H9 (cell line): ENCODE data around the gene DOCK10. TPM values are rescaled to one million over a fixed set of nuclear protein-coding genes. Genes with fewer than 3 reads are reported as not detected.

Experiments used
- DNase-seq: peaks from one replicate; pipeline ENCODE4 v3.0.0-alpha.2; 2017
- H2AFZ ChIP-seq: one replicate; pipeline ENCODE4 v1.6.1; 2013; ENCODE audit warnings: mild to moderate bottlenecking, low read length, control low read depth, moderate library complexity
- H2AK5ac ChIP-seq: 2 replicates; pipeline ENCODE4 v1.6.1; 2013; ENCODE audit warnings: low read length, control low read depth, mixed read lengths; ENCODE audit not compliant: insufficient read length
- H2BK120ac ChIP-seq: one replicate; pipeline ENCODE4 v1.6.1; 2013; ENCODE audit warnings: low read depth, mild to moderate bottlenecking, low read length, control low read depth, inconsistent platforms; ENCODE audit not compliant: poor library complexity, severe bottlenecking
- H2BK12ac ChIP-seq: 2 replicates; pipeline ENCODE4 v1.6.1; 2013; ENCODE audit warnings: low read length, control low read depth, mixed read lengths, low read depth; ENCODE audit not compliant: insufficient read length
- H2BK15ac ChIP-seq: 2 replicates; pipeline ENCODE4 v1.6.1; 2013; ENCODE audit warnings: low read depth, low read length, control low read depth
- H2BK20ac ChIP-seq: one replicate; pipeline ENCODE4 v1.6.1; 2013; ENCODE audit warnings: low read depth, mild to moderate bottlenecking, low read length, control low read depth, inconsistent platforms; ENCODE audit not compliant: poor library complexity, severe bottlenecking
- H2BK5ac ChIP-seq: 2 replicates; pipeline ENCODE4 v1.6.1; 2013; ENCODE audit warnings: low read length, control low read depth, mixed read lengths; ENCODE audit not compliant: insufficient read length
- H3K14ac ChIP-seq: 2 replicates; pipeline ENCODE4 v1.6.1; 2013; ENCODE audit warnings: low read length, control low read depth; ENCODE audit not compliant: insufficient read depth
- H3K18ac ChIP-seq: 2 replicates; pipeline ENCODE4 v1.6.1; 2013; ENCODE audit warnings: low read depth, mild to moderate bottlenecking, mixed read lengths, low read length, control low read depth; ENCODE audit not compliant: insufficient read length
- H3K23ac ChIP-seq: 2 replicates; pipeline ENCODE4 v1.6.1; 2013; ENCODE audit warnings: low read length, control low read depth, mixed read lengths, low read depth; ENCODE audit not compliant: insufficient read length
- H3K23me2 ChIP-seq: 2 replicates; pipeline ENCODE4 v1.6.1; 2013; ENCODE audit warnings: low read depth, mild to moderate bottlenecking, mixed read lengths, low read length, control low read depth; ENCODE audit not compliant: insufficient read length, poor library complexity, severe bottlenecking
- H3K27ac ChIP-seq: 2 replicates; pipeline ENCODE4 v1.5.1; 2013; ENCODE audit warnings: low read length, control low read depth, mixed read lengths, low read depth; ENCODE audit not compliant: insufficient read length
- H3K27me3 ChIP-seq: 2 replicates; pipeline ENCODE4 v1.6.1; 2013; ENCODE audit warnings: low read length, control low read depth, inconsistent platforms; ENCODE audit not compliant: insufficient read depth
- H3K4ac ChIP-seq: 2 replicates; pipeline ENCODE4 v1.6.1; 2013; ENCODE audit warnings: low read depth, mild to moderate bottlenecking, control low read depth, inconsistent platforms, low read length, moderate library complexity
- H3K4me1 ChIP-seq: 2 replicates; pipeline ENCODE4 v1.6.1; 2013; ENCODE audit warnings: low read length, control low read depth, inconsistent platforms; ENCODE audit not compliant: insufficient read depth
- H3K4me2 ChIP-seq: 2 replicates; pipeline ENCODE4 v1.6.1; 2013; ENCODE audit warnings: low read length, control low read depth, mixed read lengths; ENCODE audit not compliant: insufficient read length, insufficient read depth
- H3K56ac ChIP-seq: 2 replicates; pipeline ENCODE4 v1.6.1; 2013; ENCODE audit warnings: low read depth, mild to moderate bottlenecking, mixed read lengths, low read length, control low read depth; ENCODE audit not compliant: insufficient read length
- H3K79me1 ChIP-seq: 2 replicates; pipeline ENCODE4 v1.6.1; 2013; ENCODE audit warnings: low read depth, mild to moderate bottlenecking, moderate library complexity, low read length, control low read depth, inconsistent platforms; ENCODE audit not compliant: insufficient read depth, poor library complexity, severe bottlenecking
- H3K79me2 ChIP-seq: 2 replicates; pipeline ENCODE4 v1.6.1; 2013; ENCODE audit warnings: low read length, control low read depth, inconsistent platforms; ENCODE audit not compliant: insufficient read depth
- H3K9ac ChIP-seq: 2 replicates; pipeline ENCODE4 v1.6.1; 2013; ENCODE audit warnings: low read length, control low read depth, mixed read lengths; ENCODE audit not compliant: insufficient read length; ENCODE audit errors: extremely low read depth
- H3K9me3 ChIP-seq: one replicate; pipeline ENCODE4 v1.6.1; 2013; ENCODE audit warnings: low read depth, low read length, inconsistent platforms; ENCODE audit not compliant: control insufficient read depth
- H3T11ph ChIP-seq: one replicate; pipeline ENCODE4 v1.6.1; 2013; ENCODE audit warnings: mild to moderate bottlenecking, low read length, control low read depth, inconsistent platforms
- H4K20me1 ChIP-seq: one replicate; pipeline ENCODE4 v1.6.1; 2013; ENCODE audit not compliant: control insufficient read depth, insufficient read length, insufficient read depth
- H4K5ac ChIP-seq: 2 replicates; pipeline ENCODE4 v1.6.1; 2013; ENCODE audit warnings: low read depth, mild to moderate bottlenecking, mixed read lengths, low read length, control low read depth; ENCODE audit not compliant: insufficient read length
- H4K8ac ChIP-seq: replicated peaks from 2 replicates; pipeline ENCODE4 v1.6.1; 2013; ENCODE audit warnings: low read length, control low read depth, mixed read lengths, low read depth; ENCODE audit not compliant: insufficient read length
- H4K91ac ChIP-seq: 2 replicates; pipeline ENCODE4 v1.6.1; 2013; ENCODE audit warnings: low read depth, mild to moderate bottlenecking, moderate library complexity, mixed read lengths, low read length, control low read depth; ENCODE audit not compliant: insufficient read length
- H3K27ac Mint-ChIP-seq, 3 experiments: 2 replicates in 2 of 3; 3 replicates in 1 of 3; pipeline ENCODE4 v1.8.0; 2020 to 2021; ENCODE audit warnings: mixed read lengths in 3 of 3, mild to moderate bottlenecking in 1 of 3, moderate library complexity in 1 of 3
- H3K27me3 Mint-ChIP-seq: 2 replicates; pipeline ENCODE4 v1.8.0; 2021; ENCODE audit warnings: low read depth, mild to moderate bottlenecking, moderate library complexity, mixed read lengths
- H3K36me3 Mint-ChIP-seq, 3 experiments: 2 replicates in 2 of 3; 3 replicates in 1 of 3; pipeline ENCODE4 v1.8.0; 2020 to 2021; ENCODE audit warnings: low read depth in 3 of 3, mixed read lengths in 3 of 3; ENCODE audit not compliant: insufficient read depth in 1 of 3
- H3K4me1 Mint-ChIP-seq, 2 experiments: 2 replicates each; pipeline ENCODE4 v1.8.0; 2020; ENCODE audit warnings: mixed read lengths in 2 of 2
- H3K4me3 Mint-ChIP-seq, 2 experiments: 2 replicates in 1 of 2; 3 replicates in 1 of 2; pipeline ENCODE4 v1.8.0; 2020 to 2021; ENCODE audit warnings: mild to moderate bottlenecking in 2 of 2, mixed read lengths in 2 of 2, moderate library complexity in 1 of 2
- H3K9me3 Mint-ChIP-seq, 2 experiments: 2 replicates in 1 of 2; 3 replicates in 1 of 2; pipeline ENCODE4 v1.8.0; 2020; ENCODE audit warnings: mild to moderate bottlenecking in 2 of 2, mixed read lengths in 2 of 2, moderate library complexity in 1 of 2
- CTCF ChIP-seq: fragments of 200-600 bp; sonication (generic); conservative IDR thresholded peaks from 3 replicates; pipeline ENCODE4 v1.8.0; 2021; ENCODE audit warnings: antibody characterized with exemption, mild to moderate bottlenecking
- WGBS: extraction: QIAGEN DNeasy Blood & Tissue Kit; methylation state at CpG from one replicate; pipeline ENCODE4 v1.1.7; 2013; ENCODE audit warnings: missing lambda C conversion rate, low lambda C conversion rate, mixed read lengths; ENCODE audit not compliant: insufficient read length; ENCODE audit errors: extremely low coverage; 5-methylcytosine and 5-hydroxymethylcytosine counted together
- total RNA-seq: library from RNA; stranded (reverse); gene quantifications from 2 replicates; pipeline ENCODE4 v1.2.1, GENCODE V29; 2021

The DOCK10 gene
- total RNA-seq, 1 experiment from 2014 or later = 0.79 TPM

GRCh38 chr2:225030203-225030602 lies 12.1 kb downstream of the DOCK10 start:
- H3K27me3 Mint-ChIP-seq = peaks cover 3% of the 10 kb centered on the region
- H4K8ac ChIP-seq = no peak overlapping the region
- peaks cover 0 to 2% of the 10 kb centered on the region in 2 experiments; a peak in 1 of 4 replicates for H3K4me1 Mint-ChIP-seq
- H3T11ph ChIP-seq = no peak overlapping the region
- no peaks in the 10 kb centered on the region for H3K79me2 ChIP-seq
- no peak overlapping the region for H3K4me2 ChIP-seq
- no peaks in the 10 kb centered on the region for H3K9me3 ChIP-seq
- no peak overlapping the region for H3K18ac ChIP-seq
- H2BK15ac ChIP-seq = no peak overlapping the region
- no peak overlapping the region for H2BK20ac ChIP-seq
- H4K91ac ChIP-seq = no peak overlapping the region
- H2BK120ac ChIP-seq = no peak overlapping the region
- no peak overlapping the region for H2AK5ac ChIP-seq
- no peak overlapping the region for H2BK12ac ChIP-seq
- no peak for TF ChIP-seq CTCF
- no peak overlapping the region for H3K23ac ChIP-seq
- H3K23me2 ChIP-seq = no peaks in the 10 kb centered on the region
- no peak overlapping the region for H3K4me3 Mint-ChIP-seq
- H4K20me1 ChIP-seq = no peaks in the 10 kb centered on the region
- H4K5ac ChIP-seq = no peak overlapping the region
- no peaks in the 10 kb centered on the region for H3K79me1 ChIP-seq
- no peak for DNase-seq
- H2BK5ac ChIP-seq = no peak overlapping the region
- H3K9ac ChIP-seq = no peak overlapping the region
- no peaks in the 10 kb centered on the region for H3K27me3 ChIP-seq
- no peak overlapping the region for H3K56ac ChIP-seq
- H3K4me1 ChIP-seq = no peaks in the 10 kb centered on the region
- no CpG with 5 or more reads among the region's 8 CpGs for WGBS
- H3K14ac ChIP-seq = no peak overlapping the region
- H3K9me3 Mint-ChIP-seq = no peaks in the 10 kb centered on the region
- H3K27ac ChIP-seq = no peak overlapping the region
- no peak overlapping the region for H2AFZ ChIP-seq
- no peak overlapping the region for H3K4ac ChIP-seq
- H3K36me3 Mint-ChIP-seq = no peaks in the 10 kb centered on the region
- no peak overlapping the region for H3K27ac Mint-ChIP-seq
